ENCODE data around the gene HMOX1. TPM values are rescaled to one million over a fixed set of nuclear protein-coding genes. Genes with fewer than 3 reads are reported as not detected.

HMOX1 gene
- polyA plus RNA-seq, 1 donor from 2014 or later, result not detected

DNA sequence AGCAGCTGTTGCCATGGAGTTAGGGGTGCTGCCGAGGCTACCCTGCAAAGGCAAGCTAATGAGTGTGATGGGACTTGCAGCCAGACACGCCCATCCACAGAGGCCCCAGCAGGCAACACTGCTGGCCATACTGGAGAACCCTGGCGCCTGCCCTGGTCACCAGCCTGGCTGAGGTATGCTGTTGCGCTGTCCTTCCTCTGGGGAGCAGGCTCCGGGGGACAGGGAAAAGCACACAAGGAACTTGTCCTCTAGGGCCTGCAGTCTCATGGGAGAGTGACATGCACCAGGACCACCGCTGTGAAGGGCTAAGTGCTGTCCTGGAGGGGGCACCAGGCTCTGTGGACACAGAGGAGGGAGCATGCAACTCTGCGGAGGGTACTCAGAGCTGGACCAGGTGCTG is 45.4 kb upstream of the HMOX1 start:
- Histone ChIP-seq H3K9ac (ENCODE audit: low read length) (no peak overlapping the region), H4K20me1 (ENCODE audit: insufficient read depth) (no peaks in the 10 kb centered on the region), H3K27me3 (ENCODE audit: insufficient read depth, low read depth, low read length) (no peaks in the 10 kb centered on the region), H2AFZ (ENCODE audit: low read depth, low read length) (no peak overlapping the region), H3K4me3 (ENCODE audit: low read length) (no peak overlapping the region), H3K36me3 (ENCODE audit: insufficient read depth, low read length) (no peaks in the 10 kb centered on the region), H3K27ac (ENCODE audit: low read length) (no peak overlapping the region), H3K79me2 (replicated peaks; ENCODE audit: insufficient read depth, low read length) (no peaks in the 10 kb centered on the region), H3F3A (ENCODE audit: insufficient read depth, low read length, poor library complexity, severe bottlenecking) (no peaks in the 10 kb centered on the region), H3K9me3 (ENCODE audit: low read length) (no peaks in the 10 kb centered on the region), H3K9me2 (ENCODE audit: insufficient read depth, low read length) (no peaks in the 10 kb centered on the region), H3K4me2 (ENCODE audit: low read length) (no peak overlapping the region)
- TF ChIP-seq SMC3 (conservative IDR thresholded peaks at IDR 0.05; ENCODE audit: poor library complexity) (no peak), EP300 (conservative IDR thresholded peaks at IDR 0.05; ENCODE audit: poor library complexity, severe bottlenecking) (no peak), MXI1 (conservative IDR thresholded peaks at IDR 0.05; ENCODE audit: poor library complexity, severe bottlenecking) (no peak), TAF1 (IDR thresholded peaks at IDR 0.05; ENCODE audit: low read depth) (no peak), EZH2 (IDR thresholded peaks at IDR 0.05; ENCODE audit: borderline replicate concordance, insufficient read depth, low read length, poor library complexity, severe bottlenecking) (no peak), POLR2AphosphoS5 (IDR thresholded peaks at IDR 0.05) (no peak), RAD21 (conservative IDR thresholded peaks at IDR 0.05) (no peak), REST (IDR thresholded peaks at IDR 0.05; ENCODE audit: borderline replicate concordance) (no peak)
- TF ChIP-seq, protein P1, sequence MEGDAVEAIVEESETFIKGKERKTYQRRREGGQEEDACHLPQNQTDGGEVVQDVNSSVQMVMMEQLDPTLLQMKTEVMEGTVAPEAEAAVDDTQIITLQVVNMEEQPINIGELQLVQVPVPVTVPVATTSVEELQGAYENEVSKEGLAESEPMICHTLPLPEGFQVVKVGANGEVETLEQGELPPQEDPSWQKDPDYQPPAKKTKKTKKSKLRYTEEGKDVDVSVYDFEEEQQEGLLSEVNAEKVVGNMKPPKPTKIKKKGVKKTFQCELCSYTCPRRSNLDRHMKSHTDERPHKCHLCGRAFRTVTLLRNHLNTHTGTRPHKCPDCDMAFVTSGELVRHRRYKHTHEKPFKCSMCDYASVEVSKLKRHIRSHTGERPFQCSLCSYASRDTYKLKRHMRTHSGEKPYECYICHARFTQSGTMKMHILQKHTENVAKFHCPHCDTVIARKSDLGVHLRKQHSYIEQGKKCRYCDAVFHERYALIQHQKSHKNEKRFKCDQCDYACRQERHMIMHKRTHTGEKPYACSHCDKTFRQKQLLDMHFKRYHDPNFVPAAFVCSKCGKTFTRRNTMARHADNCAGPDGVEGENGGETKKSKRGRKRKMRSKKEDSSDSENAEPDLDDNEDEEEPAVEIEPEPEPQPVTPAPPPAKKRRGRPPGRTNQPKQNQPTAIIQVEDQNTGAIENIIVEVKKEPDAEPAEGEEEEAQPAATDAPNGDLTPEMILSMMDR (IDR thresholded peaks at IDR 0.05; ENCODE audit: poor library complexity, severe bottlenecking), result no peak

- Histone ChIP-seq H3K79me2 (replicated peaks; ENCODE audit: insufficient read depth, low read length) (no peaks in the 10 kb centered on the region), H3K4me2 (ENCODE audit: low read length) (no peak overlapping the region), H3F3A (ENCODE audit: insufficient read depth, low read length, poor library complexity, severe bottlenecking) (no peaks in the 10 kb centered on the region), H3K4me3 (ENCODE audit: low read length) (no peak overlapping the region), H2AFZ (ENCODE audit: low read depth, low read length) (no peak overlapping the region), H3K27me3 (ENCODE audit: insufficient read depth, low read depth, low read length) (no peaks in the 10 kb centered on the region), H3K9ac (ENCODE audit: low read length) (no peak overlapping the region), H3K9me2 (ENCODE audit: insufficient read depth, low read length) (no peaks in the 10 kb centered on the region), H3K9me3 (ENCODE audit: low read length) (no peaks in the 10 kb centered on the region), H3K27ac (ENCODE audit: low read length) (no peak overlapping the region), H3K36me3 (ENCODE audit: insufficient read depth, low read length) (no peaks in the 10 kb centered on the region), H4K20me1 (ENCODE audit: insufficient read depth) (no peaks in the 10 kb centered on the region)
- TF ChIP-seq TAF1 (IDR thresholded peaks at IDR 0.05; ENCODE audit: low read depth) (no peak), MXI1 (conservative IDR thresholded peaks at IDR 0.05; ENCODE audit: poor library complexity, severe bottlenecking) (no peak), RAD21 (conservative IDR thresholded peaks at IDR 0.05) (no peak), POLR2AphosphoS5 (IDR thresholded peaks at IDR 0.05) (no peak), EP300 (conservative IDR thresholded peaks at IDR 0.05; ENCODE audit: poor library complexity, severe bottlenecking) (no peak), REST (IDR thresholded peaks at IDR 0.05; ENCODE audit: borderline replicate concordance) (no peak), SMC3 (conservative IDR thresholded peaks at IDR 0.05; ENCODE audit: poor library complexity) (no peak), EZH2 (IDR thresholded peaks at IDR 0.05; ENCODE audit: borderline replicate concordance, insufficient read depth, low read length, poor library complexity, severe bottlenecking) (no peak)
- TF ChIP-seq, protein P1 (IDR thresholded peaks at IDR 0.05; ENCODE audit: poor library complexity, severe bottlenecking), result no peak
Observed at GRCh38 chr22:35335936-35336781, 44.7 kb upstream of the HMOX1 start.
